ENCODE measurements around the gene IFI27. TPM values are rescaled to one million over a fixed set of nuclear protein-coding genes. Genes with fewer than 3 reads are reported as not detected.
A peak's percentile ranks its signal among the peaks of the same experiment; 100 is the strongest.
"Not testable (repeated sequence)": the region's sequence is repeated elsewhere in the genome, so short reads cannot be mapped to it uniquely, and the experiment has no call there.

IFI27 gene
- total and polyA plus RNA-seq, 9 of the 15 experiments (the other 6 are each of a cell fraction or from before 2014, with no cell fraction given): 0.19 to 3.4 (median 1.4) TPM; not detected in 1

- H2AFZ ChIP-seq (ENCODE audit: low read depth, low read length); intact Hi-C loops (cut with micrococcal nuclease); CTCF ChIA-PET (ENCODE audit: low intra/inter-chr PET ratio); H3K4me2 ChIP-seq (ENCODE audit: insufficient read depth, low read length); H3K27ac ChIP-seq (ENCODE audit: extremely low read depth, low read depth, low read length); H3K9ac ChIP-seq (ENCODE audit: insufficient read depth in 1 of 2, low read depth in 2 of 2, low read length in 2 of 2); POLR2A ChIA-PET; H3K4me1 ChIP-seq (replicated peaks in 1 of 2; ENCODE audit: control insufficient read depth in 2 of 2, insufficient read depth in 2 of 2, low read length in 2 of 2); BruUV-seq (replicated peaks); H3K4me3 ChIP-seq; H3K9me1 ChIP-seq (ENCODE audit: control insufficient read depth, insufficient read depth, low read length); H3K9me3 ChIP-seq (replicated peaks; ENCODE audit: control insufficient read depth, insufficient read depth, low read depth, low read length); H3K27me3 ChIP-seq (ENCODE audit: control insufficient read depth in 2 of 2, insufficient read depth in 2 of 2, low read length in 2 of 2); ATAC-seq; DNase-seq (ENCODE audit: extremely low read depth in 1 of 4, low spot score in 3 of 4); H4K20me1 ChIP-seq (replicated peaks; ENCODE audit: control insufficient read depth, insufficient read depth, low read length); H3K36me3 ChIP-seq (ENCODE audit: control insufficient read depth, insufficient read depth, low read length); in situ Hi-C loops (cut with MboI); FAIRE-seq: not testable (repeated sequence)
- 95% methylated on average over 3 of the region's 3 CpGs for WGBS (ENCODE audit: insufficient coverage, low coverage, missing lambda C conversion rate)
- peaks cover 93% of the 10 kb centered on the region for H3K79me2 ChIP-seq (ENCODE audit: control insufficient read depth, insufficient read depth, low read length)
- TF ChIP-seq ZNF146 (CRISPR knock-in tag; IDR thresholded peaks at IDR 0.05; ENCODE audit: unreplicated experiment): peak; percentile 13
These were observed 38.5 kb upstream of the IFI27 start for GRCh38 chr14:94072076-94072475.

GRCh38 chr14:94074534-94074933 lies 36.0 kb upstream of the IFI27 start:
- Histone ChIP-seq H3K27me3 (ENCODE audit: control insufficient read depth in 2 of 2, insufficient read depth in 2 of 2, low read length in 2 of 2) (no peaks in the 10 kb centered on the region), H2AFZ (ENCODE audit: low read depth, low read length) (no peak overlapping the region), H3K9ac (ENCODE audit: insufficient read depth in 1 of 2, low read depth in 2 of 2, low read length in 2 of 2) (no peak overlapping the region), H3K4me2 (ENCODE audit: insufficient read depth, low read length) (no peak overlapping the region), H3K4me1 (replicated peaks in 1 of 2; ENCODE audit: control insufficient read depth in 2 of 2, insufficient read depth in 2 of 2, low read length in 2 of 2) (peaks cover 0 to 13% of the 10 kb centered on the region in 2 experiments; a peak in 3 of 5 replicates), H3K27ac (ENCODE audit: extremely low read depth, low read depth, low read length) (no peak overlapping the region), H4K20me1 (replicated peaks; ENCODE audit: control insufficient read depth, insufficient read depth, low read length) (peaks cover 9% of the 10 kb centered on the region), H3K9me1 (ENCODE audit: control insufficient read depth, insufficient read depth, low read length) (no peaks in the 10 kb centered on the region), H3K9me3 (replicated peaks; ENCODE audit: control insufficient read depth, insufficient read depth, low read depth, low read length) (no peaks in the 10 kb centered on the region; the same call in 1 of the 2 replicates), H3K79me2 (ENCODE audit: control insufficient read depth, insufficient read depth, low read length) (peaks cover 95% of the 10 kb centered on the region), H3K4me3 (no peak overlapping the region), H3K36me3 (ENCODE audit: control insufficient read depth, insufficient read depth, low read length) (peaks cover 31% of the 10 kb centered on the region)
- CTCF ChIA-PET (ENCODE audit: low intra/inter-chr PET ratio): no interaction called here
- no peak for DNase-seq (ENCODE audit: extremely low read depth in 1 of 4, low spot score in 3 of 4)
- intact Hi-C loops (cut with micrococcal nuclease): no loop called here
- POLR2A ChIA-PET: no interaction called here
- FAIRE-seq: no peak
- in situ Hi-C loops (cut with MboI): no loop called here
- ATAC-seq: no peak
- BruUV-seq (replicated peaks): no TSS peak
- WGBS (ENCODE audit: insufficient coverage, low coverage, missing lambda C conversion rate): 100% methylated on average over 3 of the region's 3 CpGs
- TF ChIP-seq ZC3H11A (IDR thresholded peaks at IDR 0.05; ENCODE audit: low read depth, low read length) (no peak), GABPB1 (CRISPR knock-in tag; IDR thresholded peaks at IDR 0.05) (no peak), ZNF143 (CRISPR knock-in tag; IDR thresholded peaks at IDR 0.05) (no peak), COPS2 (conservative IDR thresholded peaks at IDR 0.05) (no peak), MIER1 (IDR thresholded peaks at IDR 0.05; ENCODE audit: low read depth) (no peak), TAF7 (tag; IDR thresholded peaks at IDR 0.05) (no peak), KAT8 (IDR thresholded peaks at IDR 0.05; ENCODE audit: low read depth) (no peak)
- TF ChIP-seq, protein P1, sequence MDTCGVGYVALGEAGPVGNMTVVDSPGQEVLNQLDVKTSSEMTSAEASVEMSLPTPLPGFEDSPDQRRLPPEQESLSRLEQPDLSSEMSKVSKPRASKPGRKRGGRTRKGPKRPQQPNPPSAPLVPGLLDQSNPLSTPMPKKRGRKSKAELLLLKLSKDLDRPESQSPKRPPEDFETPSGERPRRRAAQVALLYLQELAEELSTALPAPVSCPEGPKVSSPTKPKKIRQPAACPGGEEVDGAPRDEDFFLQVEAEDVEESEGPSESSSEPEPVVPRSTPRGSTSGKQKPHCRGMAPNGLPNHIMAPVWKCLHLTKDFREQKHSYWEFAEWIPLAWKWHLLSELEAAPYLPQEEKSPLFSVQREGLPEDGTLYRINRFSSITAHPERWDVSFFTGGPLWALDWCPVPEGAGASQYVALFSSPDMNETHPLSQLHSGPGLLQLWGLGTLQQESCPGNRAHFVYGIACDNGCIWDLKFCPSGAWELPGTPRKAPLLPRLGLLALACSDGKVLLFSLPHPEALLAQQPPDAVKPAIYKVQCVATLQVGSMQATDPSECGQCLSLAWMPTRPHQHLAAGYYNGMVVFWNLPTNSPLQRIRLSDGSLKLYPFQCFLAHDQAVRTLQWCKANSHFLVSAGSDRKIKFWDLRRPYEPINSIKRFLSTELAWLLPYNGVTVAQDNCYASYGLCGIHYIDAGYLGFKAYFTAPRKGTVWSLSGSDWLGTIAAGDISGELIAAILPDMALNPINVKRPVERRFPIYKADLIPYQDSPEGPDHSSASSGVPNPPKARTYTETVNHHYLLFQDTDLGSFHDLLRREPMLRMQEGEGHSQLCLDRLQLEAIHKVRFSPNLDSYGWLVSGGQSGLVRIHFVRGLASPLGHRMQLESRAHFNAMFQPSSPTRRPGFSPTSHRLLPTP (IDR thresholded peaks at IDR 0.05; ENCODE audit: borderline replicate concordance, extremely low read depth, insufficient read length): no peak
- TF ChIP-seq, protein P2, sequence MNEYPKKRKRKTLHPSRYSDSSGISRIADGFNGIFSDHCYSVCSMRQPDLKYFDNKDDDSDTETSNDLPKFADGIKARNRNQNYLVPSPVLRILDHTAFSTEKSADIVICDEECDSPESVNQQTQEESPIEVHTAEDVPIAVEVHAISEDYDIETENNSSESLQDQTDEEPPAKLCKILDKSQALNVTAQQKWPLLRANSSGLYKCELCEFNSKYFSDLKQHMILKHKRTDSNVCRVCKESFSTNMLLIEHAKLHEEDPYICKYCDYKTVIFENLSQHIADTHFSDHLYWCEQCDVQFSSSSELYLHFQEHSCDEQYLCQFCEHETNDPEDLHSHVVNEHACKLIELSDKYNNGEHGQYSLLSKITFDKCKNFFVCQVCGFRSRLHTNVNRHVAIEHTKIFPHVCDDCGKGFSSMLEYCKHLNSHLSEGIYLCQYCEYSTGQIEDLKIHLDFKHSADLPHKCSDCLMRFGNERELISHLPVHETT (CRISPR knock-in tag; conservative IDR thresholded peaks at IDR 0.05 in 1 of 2, IDR thresholded peaks at IDR 0.05 in 1 of 2): no peak
